ENCODE data around the gene CA9.

CA9 gene

DNA sequence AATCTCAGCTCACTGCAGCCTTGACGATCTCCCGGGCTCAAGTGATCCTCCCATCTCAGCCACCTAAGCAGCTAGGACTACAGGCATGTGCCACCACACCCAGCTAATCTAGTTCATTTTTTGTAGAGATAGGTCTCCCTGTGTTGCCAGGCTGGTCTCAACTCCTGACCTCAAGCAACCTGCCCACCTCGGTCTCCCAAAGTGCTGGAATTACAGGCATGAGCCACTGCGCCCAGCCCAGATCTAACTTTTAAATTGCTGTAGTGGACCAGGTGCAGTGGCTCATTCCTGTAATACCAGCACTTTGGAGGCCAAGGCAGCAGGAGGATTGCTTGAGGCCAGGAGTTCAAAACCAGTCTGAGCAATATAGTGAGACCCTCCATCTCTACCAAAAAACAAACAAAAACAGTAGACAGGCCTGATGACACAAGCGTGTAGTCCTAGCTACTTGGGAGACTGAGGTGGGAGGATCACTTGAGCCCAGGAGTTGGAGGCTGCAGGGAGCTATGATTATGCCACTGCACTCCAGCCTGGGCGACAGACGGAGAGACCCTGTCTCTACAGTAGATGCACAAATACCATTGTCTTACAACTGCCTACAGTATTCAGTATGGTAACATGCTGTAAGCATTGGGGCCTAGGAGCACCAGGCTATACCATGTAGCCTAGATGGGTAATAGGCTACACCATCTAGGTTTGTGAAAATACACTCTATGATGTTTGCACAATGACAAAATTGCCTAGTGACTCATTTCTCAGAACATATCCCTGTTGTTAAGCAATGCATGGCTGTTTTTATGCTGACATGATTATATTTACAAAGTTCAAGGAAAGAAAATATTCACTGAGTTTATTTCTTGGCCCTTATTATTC lies 21.5 kb upstream of the CA9 start:
- DNase-seq = no peak

DNA sequence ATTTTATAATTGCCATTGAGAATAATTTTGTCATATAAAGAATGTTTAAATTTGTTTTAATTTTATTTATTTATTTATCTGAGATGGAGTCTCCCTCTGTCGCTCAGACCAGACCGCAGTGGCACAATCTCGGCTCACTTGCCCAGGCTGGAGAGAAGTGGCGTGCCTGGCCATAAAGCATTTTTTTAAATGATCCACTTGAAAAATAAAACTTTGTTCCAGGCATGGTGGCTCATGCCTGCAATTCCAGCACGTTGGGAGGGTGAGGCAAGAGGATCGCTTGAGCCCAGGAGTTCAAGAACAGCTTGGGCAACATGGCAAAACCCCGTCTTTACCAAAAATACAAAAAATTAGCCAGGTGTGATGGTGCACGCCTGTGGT lies 20.9 kb upstream of the CA9 start:
- no peak for DNase-seq

DNA sequence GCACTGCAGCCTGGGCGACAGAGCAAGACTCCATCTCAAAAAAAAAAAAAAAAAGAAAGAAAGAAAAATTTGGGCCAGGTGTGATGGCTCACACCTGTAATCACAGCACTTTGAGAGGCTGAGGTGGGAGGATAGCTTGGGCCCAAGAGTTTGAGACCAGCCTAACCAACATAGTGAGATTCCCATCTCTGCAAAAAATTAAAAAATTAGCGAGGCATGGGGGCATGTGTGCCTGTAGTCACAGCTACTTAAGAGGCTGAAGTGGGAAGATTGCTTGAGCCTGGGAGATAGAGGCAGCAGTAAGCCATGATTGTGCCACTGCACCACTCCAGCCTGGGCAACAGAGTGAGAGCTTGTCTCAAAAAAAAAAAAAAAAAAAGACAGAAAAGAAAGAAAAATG lies 20.1 kb upstream of the CA9 start:
- no peak for DNase-seq

DNA sequence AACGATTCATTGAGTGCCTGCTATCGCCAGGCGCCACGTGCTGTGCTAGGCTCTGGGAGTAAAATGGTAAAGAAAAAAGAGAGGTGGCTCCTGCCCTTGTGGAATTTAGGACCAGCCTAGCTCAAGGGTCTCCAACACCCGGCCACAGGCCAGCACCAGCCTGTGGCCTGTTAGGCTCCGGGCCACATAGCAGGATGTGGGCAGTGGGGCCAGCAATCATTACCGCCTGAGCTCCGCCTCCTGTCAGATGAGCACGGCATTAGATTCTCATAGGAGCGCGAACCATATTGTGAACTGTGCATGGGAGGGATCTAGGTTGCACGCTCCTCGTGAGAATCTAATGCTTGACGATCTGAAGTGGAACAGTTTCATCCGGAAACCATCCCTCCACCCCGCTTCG lies 17.4 kb upstream of the CA9 start:
- no peak for DNase-seq

DNA sequence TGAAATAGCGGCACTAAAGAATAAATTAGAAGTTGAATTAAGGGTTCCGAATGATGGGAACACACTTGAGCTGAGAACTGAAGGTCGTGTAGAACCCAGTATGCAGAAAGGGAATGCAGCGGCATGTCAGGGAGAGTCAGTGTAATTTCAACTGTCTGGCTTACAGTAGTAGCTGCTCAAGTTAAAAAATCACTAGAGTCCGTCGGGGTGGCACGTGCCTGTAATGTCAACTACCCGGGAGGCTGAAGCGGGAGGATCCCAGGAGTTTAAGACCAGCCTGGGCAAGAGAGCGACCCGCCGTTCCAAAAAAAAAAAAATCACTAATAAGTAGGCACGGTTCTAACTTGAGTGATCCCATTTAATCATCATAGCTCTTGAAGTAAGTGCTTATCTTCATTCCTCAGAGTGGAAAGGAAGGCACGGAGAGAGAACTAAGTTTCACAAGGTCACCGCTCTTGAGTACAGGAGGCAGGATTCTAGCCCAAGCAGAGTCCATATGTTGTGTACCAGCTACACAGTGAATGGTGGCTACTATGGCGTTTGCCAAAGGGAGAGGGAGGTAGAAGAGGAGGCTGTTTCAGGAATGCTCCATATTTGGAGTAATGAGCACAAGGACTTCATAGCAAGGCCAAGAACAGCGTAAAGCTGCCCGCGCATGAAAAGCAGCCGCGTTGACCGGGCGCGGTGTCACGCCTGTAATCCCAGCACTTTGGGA lies 16.7 kb upstream of the CA9 start:
- DNase-seq = peak in 5 of 58 donors; percentile 18 to 76 (median 54)

DNA sequence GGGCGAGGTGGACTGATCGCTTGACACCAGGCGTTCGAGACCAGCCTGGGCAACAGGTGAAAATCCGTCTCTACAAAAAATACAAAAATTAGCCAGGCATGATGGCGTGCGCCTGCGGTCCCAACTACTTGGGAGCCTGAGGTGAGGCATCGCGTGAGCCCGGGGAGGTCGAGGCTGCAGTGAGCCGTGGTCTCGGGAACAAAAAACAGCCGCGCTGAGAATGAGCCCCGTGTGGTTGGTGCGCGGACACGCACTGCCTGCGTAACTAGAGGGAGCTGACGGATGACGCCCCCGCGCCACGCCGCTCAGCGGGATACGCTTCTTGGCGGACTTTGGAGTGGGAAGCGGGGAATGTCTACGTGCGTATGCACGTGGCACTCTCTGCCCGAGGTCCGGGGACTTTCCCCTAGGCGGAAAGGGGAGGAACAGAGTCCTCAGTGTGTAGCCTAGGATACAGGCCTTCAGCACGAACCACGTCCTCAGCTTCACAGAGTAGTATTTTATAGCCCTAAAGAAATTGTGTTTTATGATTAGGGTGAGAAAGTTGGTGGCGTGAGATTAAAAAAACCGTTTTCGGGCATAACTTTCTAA lies 16.1 kb upstream of the CA9 start, which contains the start of gene RMRP:
TSS of gene RMRP (minus strand) at position 474 of the 591 bp plus-strand sequence.
- DNase-seq = peak; percentile 55 to 99 (median 95)

DNA sequence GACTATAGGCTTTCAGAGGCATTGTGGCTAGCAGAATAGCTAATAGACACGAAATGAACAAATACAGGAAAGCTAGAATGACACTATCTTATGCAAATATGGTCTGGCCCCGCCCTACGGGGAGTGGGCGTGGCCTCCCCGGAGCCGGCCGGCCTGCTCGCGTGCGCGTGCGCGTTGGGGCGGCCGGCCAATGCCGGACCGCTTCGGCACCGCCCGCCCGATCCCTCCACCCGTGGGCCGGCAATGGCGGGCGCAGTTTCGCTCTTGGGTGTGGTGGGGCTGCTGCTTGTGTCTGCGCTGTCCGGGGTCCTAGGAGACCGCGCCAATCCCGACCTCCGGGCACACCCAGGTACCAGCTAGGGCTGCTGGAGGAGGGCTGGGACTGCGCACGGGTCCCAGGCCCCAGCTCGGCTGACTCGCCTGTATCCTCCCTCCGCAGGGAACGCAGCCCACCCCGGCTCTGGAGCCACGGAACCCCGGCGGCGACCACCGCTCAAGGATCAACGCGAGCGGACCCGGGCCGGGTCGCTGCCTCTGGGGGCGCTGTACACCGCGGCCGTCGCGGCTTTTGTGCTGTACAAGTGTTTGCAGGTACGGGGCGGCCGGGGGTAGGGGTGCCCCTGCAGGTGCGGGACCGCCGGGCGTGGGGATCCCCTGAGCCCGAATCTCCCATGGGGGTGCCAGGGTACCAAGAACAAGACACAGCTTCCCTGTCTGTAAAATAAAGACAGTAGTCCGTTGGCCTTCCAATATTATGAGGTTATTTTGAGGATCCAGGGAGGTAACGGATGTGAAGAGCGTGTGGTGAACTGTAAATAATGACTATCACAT lies 15.4 kb upstream of the CA9 start, which contains the start of gene CCDC107:
TSS of gene CCDC107 (plus strand) at position 156 of the 831 bp plus-strand sequence. CDS start at position 244, 88 bp downstream.
- DNase-seq = peak in 57 of 58 donors; percentile 30 to 93 (median 78)

DNA sequence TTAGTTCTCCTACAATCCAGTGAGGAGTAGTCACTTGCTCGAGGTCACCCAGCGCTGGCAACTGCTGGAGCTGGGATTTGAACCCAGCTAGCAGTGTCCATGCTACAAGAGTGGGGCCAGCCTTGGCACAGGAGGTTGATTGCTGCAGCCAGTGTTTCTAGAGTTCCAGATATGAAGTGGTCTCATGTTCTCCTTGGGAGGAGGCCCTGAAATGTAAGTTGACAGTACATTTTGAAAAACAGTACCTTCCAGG lies 14.8 kb upstream of the CA9 start:
- DNase-seq = peak in 11 of 58 donors; percentile 5 to 48 (median 19)

DNA sequence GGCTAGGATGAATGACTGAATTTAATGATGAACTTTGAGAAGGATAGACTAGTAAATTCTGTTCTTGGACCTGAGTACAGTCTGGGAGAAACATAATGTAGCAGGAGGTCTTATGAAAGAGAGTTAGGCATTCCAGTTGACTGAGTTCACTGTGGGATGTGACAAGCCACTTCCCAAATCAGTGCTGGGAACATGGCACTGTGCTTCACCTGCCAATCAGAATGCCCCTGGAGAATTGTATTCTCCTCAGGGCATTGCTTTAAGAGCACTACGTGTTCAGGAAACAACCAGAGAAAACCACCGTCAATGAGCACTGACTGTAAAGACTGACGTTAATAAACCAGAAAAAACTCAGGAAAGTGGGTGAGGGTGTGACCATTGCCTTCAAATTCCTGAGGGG lies 14.4 kb upstream of the CA9 start:
- DNase-seq = no peak

DNA sequence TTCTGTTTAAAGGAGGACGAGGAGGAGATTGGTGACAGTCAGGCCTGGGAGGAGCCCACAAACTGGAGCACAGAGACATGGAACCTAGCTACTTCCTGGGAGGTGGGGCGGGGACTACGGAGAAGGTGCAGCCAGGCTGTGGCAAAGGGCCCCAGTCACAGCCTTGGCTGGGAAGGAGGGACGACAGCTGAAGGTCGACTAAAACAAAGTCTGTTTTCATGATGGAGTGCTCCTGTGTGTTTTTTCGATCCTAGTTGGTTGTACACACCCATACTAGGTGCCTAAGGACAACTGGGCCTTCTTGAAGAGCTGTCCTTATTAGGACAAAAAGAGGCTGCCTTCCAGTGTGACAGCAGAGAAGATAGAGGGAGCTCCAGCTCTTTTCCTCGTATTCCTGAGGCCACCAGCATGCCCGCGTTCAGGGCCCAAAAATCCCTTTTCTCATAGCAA lies 12.7 kb upstream of the CA9 start:
- peak in 11 of 58 donors; percentile 4 to 41 (median 14) for DNase-seq

DNA sequence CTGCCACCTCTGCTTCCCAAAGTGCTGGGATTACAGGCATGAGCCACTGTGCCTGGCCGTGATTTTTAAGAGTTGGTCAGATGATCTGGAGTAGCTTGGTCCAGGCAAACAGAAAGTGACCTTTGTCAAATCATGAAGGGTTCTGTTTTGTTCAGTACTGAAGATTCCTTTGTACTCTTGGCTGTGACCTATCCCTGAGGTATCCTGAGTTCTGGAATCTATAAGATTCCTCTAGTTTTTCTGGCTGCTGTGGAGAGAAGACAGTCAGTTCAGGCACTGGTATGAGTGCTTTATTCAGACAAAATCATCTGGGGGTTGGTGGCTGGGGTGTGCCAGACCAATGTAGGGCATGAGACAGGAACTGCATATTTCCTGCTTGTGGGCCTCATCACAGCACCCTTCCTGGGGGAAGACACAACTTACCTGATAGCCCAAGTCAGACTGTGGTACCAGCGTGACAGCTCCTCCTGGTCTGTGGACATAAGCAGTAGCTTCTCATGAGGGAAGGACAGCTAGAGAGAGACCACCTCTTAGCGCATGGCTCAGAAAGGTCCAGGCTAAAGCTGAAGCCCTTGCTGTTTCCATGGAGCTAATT lies 11.9 kb upstream of the CA9 start:
- DNase-seq = no peak

DNA sequence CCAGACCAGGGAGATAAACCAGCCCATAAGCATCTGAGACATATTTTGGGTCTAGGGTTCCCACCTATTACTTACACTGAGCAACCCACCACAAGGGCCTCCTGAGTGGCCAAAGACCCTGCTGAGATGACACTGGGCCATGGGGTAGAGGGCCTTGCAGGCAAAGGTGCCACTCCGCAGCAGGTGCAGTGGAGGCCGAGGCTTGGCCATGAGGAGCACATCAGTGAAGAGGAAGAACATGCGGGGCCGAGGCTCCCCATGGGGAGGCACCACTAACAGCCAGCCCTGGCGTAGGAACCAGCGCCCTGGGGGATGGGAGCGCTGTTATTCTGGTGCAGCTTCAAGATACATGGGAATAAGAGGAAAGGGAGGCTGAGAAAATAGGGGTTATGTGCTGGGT lies 11.3 kb upstream of the CA9 start:
- DNase-seq = no peak

DNA sequence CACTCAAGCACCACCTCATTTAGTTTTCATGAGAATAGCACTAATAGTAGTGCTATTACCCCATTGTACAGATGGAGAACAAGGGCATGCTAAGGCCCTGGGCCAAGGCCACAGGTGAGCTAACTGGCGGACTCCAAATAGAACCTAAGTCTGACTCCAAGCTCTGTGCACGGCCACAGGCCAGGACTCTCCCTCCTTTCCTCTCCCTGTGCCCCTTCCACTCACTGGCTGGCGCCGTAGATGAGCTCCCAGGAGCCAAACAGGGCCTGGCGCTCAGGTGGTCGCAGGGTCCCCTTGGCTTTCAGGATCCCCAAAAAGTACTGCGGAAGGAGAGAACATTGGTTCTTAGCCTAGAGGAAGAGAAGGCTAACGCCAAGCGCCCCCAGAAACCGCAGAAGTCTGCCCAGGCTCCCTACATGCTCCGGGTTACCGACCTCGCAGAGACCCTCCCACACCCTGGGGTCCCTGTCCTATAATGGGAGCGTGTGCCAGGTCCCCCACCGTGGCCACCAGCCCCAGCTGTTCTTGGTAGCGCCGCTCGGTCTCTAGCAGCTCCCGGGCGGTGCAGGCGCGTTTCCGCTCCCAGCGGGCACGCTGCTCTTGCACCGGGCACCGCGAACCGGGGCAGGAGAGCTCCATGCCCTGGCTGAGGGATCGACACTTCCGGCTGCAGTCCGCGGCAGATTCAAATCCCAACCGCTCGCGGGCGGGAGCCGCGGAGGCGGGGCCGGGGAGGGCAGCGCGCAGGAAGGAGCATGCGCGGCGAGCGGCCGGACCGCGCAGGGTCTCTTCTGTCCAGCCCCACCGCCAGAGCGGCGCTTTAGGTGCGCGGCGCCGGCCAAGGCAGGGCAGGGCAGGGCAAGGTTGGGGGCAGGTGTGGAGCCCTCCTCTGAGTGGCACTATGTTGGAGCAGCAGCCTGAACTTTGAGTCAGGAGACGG lies 8.9 kb upstream of the CA9 start, which contains the start of gene ARHGEF39:
TSS of gene ARHGEF39 (minus strand) at position 665 of the 940 bp plus-strand sequence. CDS start at position 639, 26 bp downstream.
- peak in 54 of 58 donors; percentile 12 to 75 (median 52) for DNase-seq

DNA sequence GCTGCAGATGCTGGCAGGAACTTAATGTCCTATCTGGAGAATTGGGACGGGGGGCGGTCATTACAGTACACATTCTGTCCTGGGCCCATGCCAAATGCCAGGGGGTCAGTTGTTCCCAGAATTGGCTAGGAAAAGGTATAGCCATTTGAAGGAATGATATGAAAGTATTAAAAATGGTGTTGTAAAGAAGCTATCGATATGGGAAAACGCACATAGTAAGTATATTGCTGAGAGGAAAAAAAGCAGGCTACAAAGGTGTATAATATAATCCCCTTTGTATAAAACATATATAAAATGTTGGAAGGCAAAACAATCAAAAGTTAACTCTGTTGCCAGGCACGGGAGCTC lies 8.3 kb upstream of the CA9 start:
- DNase-seq = no peak

DNA sequence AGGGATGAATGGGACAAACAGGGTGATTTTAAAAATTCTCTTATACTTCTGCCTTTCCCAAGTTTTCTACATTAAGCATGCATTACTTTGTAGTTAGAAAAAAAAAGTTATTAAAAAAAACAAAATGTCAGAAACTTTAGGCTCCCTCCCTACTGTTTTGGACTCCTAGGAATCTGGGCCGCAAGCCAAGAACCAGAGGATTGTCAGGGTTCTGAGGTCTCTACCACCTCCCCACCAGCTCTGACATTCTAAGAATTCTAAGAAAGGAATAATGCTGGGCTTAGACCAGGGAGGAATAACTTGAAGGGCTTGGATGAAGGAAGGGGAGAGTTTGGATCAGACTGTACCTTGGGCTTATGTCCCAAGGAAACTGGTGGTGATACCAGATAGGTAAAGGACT lies 7.7 kb upstream of the CA9 start:
- DNase-seq = no peak

DNA sequence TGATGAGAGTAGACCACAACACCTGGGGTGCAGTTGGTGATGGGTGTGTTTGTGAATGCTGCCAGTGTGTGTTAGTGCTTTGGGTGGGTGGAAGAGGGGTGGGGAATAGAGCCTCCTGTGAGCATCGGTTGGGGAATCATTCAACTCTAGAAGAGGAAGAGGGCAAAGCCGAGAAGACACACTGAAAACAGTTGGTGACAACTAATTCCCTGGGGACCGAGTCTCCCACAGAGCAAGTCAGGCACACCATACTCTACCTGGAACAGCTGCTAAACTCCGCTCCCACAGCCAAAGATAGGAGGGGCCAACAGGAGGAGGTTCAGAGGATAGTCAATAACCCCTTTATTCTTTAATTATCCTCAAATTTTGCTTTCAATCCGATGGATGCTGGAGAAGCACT lies 7.2 kb upstream of the CA9 start:
- no peak for DNase-seq

DNA sequence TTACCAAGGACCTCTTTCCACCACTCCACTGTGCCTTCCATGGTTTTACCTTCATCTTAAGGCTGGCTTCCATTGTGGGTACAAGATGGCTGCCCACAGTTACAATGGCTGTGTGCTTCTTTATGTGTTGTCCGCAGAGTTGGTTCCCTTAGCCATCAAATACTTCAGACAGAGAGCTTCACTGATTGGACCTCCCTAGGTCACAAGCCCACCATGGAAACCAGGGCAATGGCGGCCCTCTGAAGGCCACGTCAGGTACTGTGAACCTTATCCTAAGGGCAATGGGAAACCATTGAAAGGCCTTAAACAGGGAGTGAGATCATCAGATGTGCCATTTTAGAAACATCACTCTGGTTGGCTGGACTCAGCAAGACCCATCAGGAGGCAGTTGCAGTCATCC lies 5.8 kb upstream of the CA9 start:
- no peak for DNase-seq

DNA sequence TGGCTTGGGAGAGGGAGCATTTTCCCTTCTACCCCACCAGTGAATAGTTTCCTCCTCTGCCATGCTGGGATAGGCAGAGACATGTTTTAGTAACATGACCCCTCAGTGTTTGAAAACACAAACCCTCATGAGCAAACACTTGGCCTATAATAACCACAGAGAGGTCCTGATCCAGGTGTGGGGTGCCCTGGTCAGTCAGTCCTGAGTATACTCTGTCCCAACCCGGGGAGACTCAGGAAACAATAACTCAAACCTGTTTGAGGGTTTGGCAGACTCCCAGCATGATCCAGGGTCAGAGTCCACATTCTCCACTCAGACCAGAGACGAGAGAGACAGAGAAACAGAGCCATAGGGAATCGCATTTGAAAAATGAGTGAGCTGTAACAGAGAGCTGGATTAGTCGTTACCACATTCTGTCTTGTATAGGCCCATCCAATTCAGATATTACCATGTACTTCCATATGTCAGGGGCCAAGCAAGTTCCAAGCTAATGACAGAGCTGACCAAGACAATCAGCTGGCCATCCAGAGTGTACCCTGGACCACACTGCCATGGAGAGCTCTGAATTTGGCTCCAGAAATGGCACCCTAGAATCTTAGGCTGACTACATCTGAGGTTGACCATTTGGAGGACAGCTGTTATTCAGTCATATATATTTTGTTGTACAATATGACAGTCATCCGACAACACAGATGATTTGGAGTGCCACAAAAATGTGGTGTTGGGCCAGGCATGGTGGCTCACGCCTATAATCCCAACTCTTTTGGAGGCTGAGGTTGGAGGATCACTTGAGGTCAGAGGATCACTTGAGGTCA lies 4.2 kb upstream of the CA9 start:
- DNase-seq = no peak

DNA sequence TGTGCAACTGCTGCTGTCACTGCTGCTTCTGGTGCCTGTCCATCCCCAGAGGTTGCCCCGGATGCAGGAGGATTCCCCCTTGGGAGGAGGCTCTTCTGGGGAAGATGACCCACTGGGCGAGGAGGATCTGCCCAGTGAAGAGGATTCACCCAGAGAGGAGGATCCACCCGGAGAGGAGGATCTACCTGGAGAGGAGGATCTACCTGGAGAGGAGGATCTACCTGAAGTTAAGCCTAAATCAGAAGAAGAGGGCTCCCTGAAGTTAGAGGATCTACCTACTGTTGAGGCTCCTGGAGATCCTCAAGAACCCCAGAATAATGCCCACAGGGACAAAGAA lies 265 bp downstream of the CA9 start:
- no peak for DNase-seq

All from anterior cingulate cortex (tissue), 58 donors.